ENCODE data around the gene ADH1A. TPM values are rescaled to one million over a fixed set of nuclear protein-coding genes. Genes with fewer than 3 reads are reported as not detected.

ADH1A gene
- polyA plus RNA-seq, result not detected in 2 replicates
- not detected in 2 replicates for polyA minus RNA-seq

GRCh38 chr4:99290848-99291786 is at the start of gene ADH1A:
Gene ADH1A, minus strand, starts transcription at chr4:99290985. Its CDS starts 71 bp downstream, at chr4:99290914.
- TF ChIP-seq REST (IDR thresholded peaks at IDR 0.05; ENCODE audit: borderline replicate concordance) (no peak), CTCF (IDR thresholded peaks at IDR 0.05; ENCODE audit: poor library complexity, severe bottlenecking) (no peak), EP300 (conservative IDR thresholded peaks at IDR 0.05; ENCODE audit: poor library complexity, severe bottlenecking) (no peak), POLR2AphosphoS5 (IDR thresholded peaks at IDR 0.05) (no peak), SMC3 (conservative IDR thresholded peaks at IDR 0.05; ENCODE audit: poor library complexity) (no peak), MXI1 (conservative IDR thresholded peaks at IDR 0.05; ENCODE audit: poor library complexity, severe bottlenecking) (no peak)
- no peaks in the 10 kb centered on the region for H3K9me3 ChIP-seq (ENCODE audit: low read length)

GRCh38 chr4:99339172-99339571 is 48.4 kb upstream of the ADH1A start:
- Histone ChIP-seq H3K27ac (ENCODE audit: low read length) (no peak overlapping the region), H3K79me2 (replicated peaks; ENCODE audit: insufficient read depth, low read length) (no peaks in the 10 kb centered on the region), H3K9ac (ENCODE audit: low read length) (no peak overlapping the region), H3K4me3 (ENCODE audit: low read length) (no peak overlapping the region), H3F3A (ENCODE audit: insufficient read depth, low read length, poor library complexity, severe bottlenecking) (no peaks in the 10 kb centered on the region), H3K36me3 (ENCODE audit: insufficient read depth, low read length) (no peaks in the 10 kb centered on the region), H3K9me3 (ENCODE audit: low read length) (no peaks in the 10 kb centered on the region), H3K27me3 (ENCODE audit: insufficient read depth, low read depth, low read length) (no peaks in the 10 kb centered on the region), H3K4me2 (ENCODE audit: low read length) (no peak overlapping the region), H2AFZ (ENCODE audit: low read depth, low read length) (no peak overlapping the region), H3K9me2 (ENCODE audit: insufficient read depth, low read length) (no peaks in the 10 kb centered on the region), H4K20me1 (ENCODE audit: insufficient read depth) (no peaks in the 10 kb centered on the region)
- no peak for TF ChIP-seq CTCF (IDR thresholded peaks at IDR 0.05; ENCODE audit: poor library complexity, severe bottlenecking)
- TF ChIP-seq EP300 (conservative IDR thresholded peaks at IDR 0.05; ENCODE audit: poor library complexity, severe bottlenecking), result no peak

More at GRCh38 chr4:99290848-99291786, at the start of gene ADH1A:
- no peak within 1 kb of the TSS for H2AFZ ChIP-seq (ENCODE audit: low read depth, low read length)
- no peaks in the 10 kb centered on the region for H3K27me3 ChIP-seq (ENCODE audit: insufficient read depth, low read depth, low read length)
- no peak within 1 kb of the TSS for H3K4me2 ChIP-seq (ENCODE audit: low read length)
- H3K9ac ChIP-seq (ENCODE audit: low read length), result no peak within 1 kb of the TSS
- H3F3A ChIP-seq (ENCODE audit: insufficient read depth, low read length, poor library complexity, severe bottlenecking), result no peaks in the 10 kb centered on the region
- no peaks in the 10 kb centered on the region for H3K36me3 ChIP-seq (ENCODE audit: insufficient read depth, low read length)
- H3K79me2 ChIP-seq (replicated peaks; ENCODE audit: insufficient read depth, low read length), result no peaks in the 10 kb centered on the region
- no peak within 1 kb of the TSS for H3K27ac ChIP-seq (ENCODE audit: low read length)
- no peaks in the 10 kb centered on the region for H3K9me2 ChIP-seq (ENCODE audit: insufficient read depth, low read length)
- H4K20me1 ChIP-seq (ENCODE audit: insufficient read depth), result no peaks in the 10 kb centered on the region
- no peak within 1 kb of the TSS for H3K4me3 ChIP-seq (ENCODE audit: low read length)

Measured in neural cell (in vitro differentiated cells).